ENCODE results near the gene FOSL2.

FOSL2 gene

GRCh38 chr2:28413899-28414295, 21.2 kb downstream of the FOSL2 start:
- no peak for DNase-seq

GRCh38 chr2:28414583-28414982, 21.9 kb downstream of the FOSL2 start:
- DNase-seq: no peak

- DNase-seq: no peak
Measured at GRCh38 chr2:28415010-28415409, 22.4 kb downstream of the FOSL2 start.

- DNase-seq: no peak
Measured at GRCh38 chr2:28415715-28416114, 23.1 kb downstream of the FOSL2 start.

GRCh38 chr2:28419003-28419402, 26.3 kb downstream of the FOSL2 start:
- DNase-seq: no peak

GRCh38 chr2:28419443-28420270, 27.0 kb downstream of the FOSL2 start:
- no peak for DNase-seq

GRCh38 chr2:28420722-28421121, 28.1 kb downstream of the FOSL2 start:
- no peak for DNase-seq

- no peak for DNase-seq
Measured at GRCh38 chr2:28422908-28423741, 30.5 kb downstream of the FOSL2 start.

- DNase-seq: peak; percentile 54 to 64
Measured at GRCh38 chr2:28423856-28424605, 31.4 kb downstream of the FOSL2 start.

GRCh38 chr2:28424799-28425463, 32.3 kb downstream of the FOSL2 start:
- DNase-seq: no peak

GRCh38 chr2:28425464-28425835, 32.8 kb downstream of the FOSL2 start:
- no peak for DNase-seq

GRCh38 chr2:28427741-28428415, 35.2 kb downstream of the FOSL2 start:
- DNase-seq: no peak

GRCh38 chr2:28428486-28428885, 35.8 kb downstream of the FOSL2 start:
- DNase-seq: no peak

GRCh38 chr2:28429636-28430376, 37.1 kb downstream of the FOSL2 start:
- no peak for DNase-seq

- DNase-seq: no peak
Measured at GRCh38 chr2:28430377-28430765, 37.7 kb downstream of the FOSL2 start.

GRCh38 chr2:28430788-28431418, 38.2 kb downstream of the FOSL2 start:
- no peak for DNase-seq

GRCh38 chr2:28431741-28432140, 39.1 kb downstream of the FOSL2 start:
- DNase-seq: no peak

- DNase-seq: no peak
Measured at GRCh38 chr2:28432362-28432761, 39.7 kb downstream of the FOSL2 start.

- DNase-seq: no peak
Measured at GRCh38 chr2:28433215-28433614, 40.6 kb downstream of the FOSL2 start.

GRCh38 chr2:28433935-28434599, 41.4 kb downstream of the FOSL2 start:
- DNase-seq: no peak
